ENCODE results near the gene DLGAP1.
"Not testable (repeated sequence)": the region's sequence is repeated elsewhere in the genome, so short reads cannot be mapped to it uniquely, and the experiment has no call there.

Gene DLGAP1

GRCh38 chr18:3599195-3599594, 855.9 kb downstream of the DLGAP1 start:
- DNase-seq (ENCODE audit: low read depth): no peak

- no peak for DNase-seq (ENCODE audit: low read depth)
Observed at GRCh38 chr18:3598581-3598980, 856.5 kb downstream of the DLGAP1 start.

- DNase-seq (ENCODE audit: low read depth): no peak
Observed at GRCh38 chr18:3597409-3598357, 857.4 kb downstream of the DLGAP1 start.

- DNase-seq (ENCODE audit: low read depth): peak; percentile 18
Observed at GRCh38 chr18:3596637-3597384, 858.3 kb downstream of the DLGAP1 start.

GRCh38 chr18:3596324-3596636, 858.8 kb downstream of the DLGAP1 start:
- DNase-seq (ENCODE audit: low read depth): no peak

GRCh38 chr18:3595369-3596273, 859.5 kb downstream of the DLGAP1 start:
- peak; percentile 24 for DNase-seq (ENCODE audit: low read depth)

- peak; percentile 23 for DNase-seq (ENCODE audit: low read depth)
Observed at GRCh38 chr18:3594760-3595368, 860.2 kb downstream of the DLGAP1 start.

GRCh38 chr18:3593904-3594759, 861.0 kb downstream of the DLGAP1 start:
- peak; percentile 83 for DNase-seq (ENCODE audit: low read depth)

- DNase-seq (ENCODE audit: low read depth): no peak
Observed at GRCh38 chr18:3593381-3593903, 861.7 kb downstream of the DLGAP1 start.

GRCh38 chr18:3592864-3593263, 862.2 kb downstream of the DLGAP1 start:
- no peak for DNase-seq (ENCODE audit: low read depth)

GRCh38 chr18:3590096-3590630, 864.9 kb downstream of the DLGAP1 start:
- no peak for DNase-seq (ENCODE audit: low read depth)

GRCh38 chr18:3585656-3586509, 869.2 kb downstream of the DLGAP1 start:
- peak; percentile 63 for DNase-seq (ENCODE audit: low read depth)

- DNase-seq (ENCODE audit: low read depth): no peak
Observed at GRCh38 chr18:3584897-3585460, 870.1 kb downstream of the DLGAP1 start.

- DNase-seq (ENCODE audit: low read depth): no peak
Observed at GRCh38 chr18:3584266-3584861, 870.7 kb downstream of the DLGAP1 start.

GRCh38 chr18:3583873-3584247, 871.2 kb downstream of the DLGAP1 start:
- DNase-seq (ENCODE audit: low read depth): no peak

GRCh38 chr18:3583106-3583872, 871.8 kb downstream of the DLGAP1 start:
- DNase-seq (ENCODE audit: low read depth): not testable (repeated sequence)

GRCh38 chr18:3581890-3582289, 873.2 kb downstream of the DLGAP1 start:
- DNase-seq (ENCODE audit: low read depth): no peak

All from activated T-cell treated with anti-CD3 and anti-CD28 coated beads for 24 hours (primary cell).